ENCODE measurements around the gene SSC4D. TPM values are rescaled to one million over a fixed set of nuclear protein-coding genes. Genes with fewer than 3 reads are reported as not detected.

The SSC4D gene
- total RNA-seq, 2 experiments from 2014 or later, result 0.44 TPM; not detected in 1

DNA sequence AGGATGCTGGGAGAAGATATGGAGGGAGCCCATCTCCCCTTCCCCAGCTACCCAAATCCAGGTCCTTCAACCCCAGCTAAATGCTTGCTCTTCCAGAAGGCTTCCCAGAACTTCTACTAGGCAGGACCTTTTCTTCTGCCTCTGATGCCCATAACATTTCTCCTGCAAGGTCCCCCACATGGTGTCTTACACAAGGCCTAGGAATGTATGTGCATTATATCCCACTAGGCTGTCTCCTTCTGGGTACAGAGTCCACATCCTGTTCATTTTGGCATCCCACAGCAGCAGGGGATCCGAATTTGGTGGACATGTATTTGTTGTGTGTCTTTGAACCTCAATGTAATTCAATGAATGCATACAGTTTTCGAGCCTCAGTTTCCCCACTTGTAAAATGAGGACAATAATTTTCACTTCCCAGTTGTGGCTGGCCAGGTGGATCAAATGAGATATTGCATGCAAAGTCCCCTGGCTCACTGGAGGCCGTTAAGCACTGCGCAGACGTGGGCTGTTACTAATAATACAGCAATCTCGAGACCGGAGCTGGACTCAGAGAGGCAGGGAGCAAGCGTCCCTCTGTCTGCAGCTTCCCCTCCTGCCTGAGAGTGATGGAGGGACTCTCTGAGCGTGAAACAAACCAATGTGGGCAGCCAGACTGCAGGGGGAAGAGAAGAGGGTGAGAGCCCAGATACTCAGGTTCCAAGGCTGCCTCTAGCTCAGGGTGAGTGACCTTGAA is 32.1 kb downstream of the SSC4D start:
- no peak overlapping the region for H3K27ac ChIP-seq (ENCODE audit: low read depth, low read length, poor library complexity, severe bottlenecking)
- peaks cover 6% of the 10 kb centered on the region for H3K4me1 ChIP-seq (ENCODE audit: insufficient read depth, low read length, poor library complexity, severe bottlenecking)
- H4K20me1 ChIP-seq (ENCODE audit: insufficient read depth, low read length), result no peaks in the 10 kb centered on the region
- TF ChIP-seq, protein P1, sequence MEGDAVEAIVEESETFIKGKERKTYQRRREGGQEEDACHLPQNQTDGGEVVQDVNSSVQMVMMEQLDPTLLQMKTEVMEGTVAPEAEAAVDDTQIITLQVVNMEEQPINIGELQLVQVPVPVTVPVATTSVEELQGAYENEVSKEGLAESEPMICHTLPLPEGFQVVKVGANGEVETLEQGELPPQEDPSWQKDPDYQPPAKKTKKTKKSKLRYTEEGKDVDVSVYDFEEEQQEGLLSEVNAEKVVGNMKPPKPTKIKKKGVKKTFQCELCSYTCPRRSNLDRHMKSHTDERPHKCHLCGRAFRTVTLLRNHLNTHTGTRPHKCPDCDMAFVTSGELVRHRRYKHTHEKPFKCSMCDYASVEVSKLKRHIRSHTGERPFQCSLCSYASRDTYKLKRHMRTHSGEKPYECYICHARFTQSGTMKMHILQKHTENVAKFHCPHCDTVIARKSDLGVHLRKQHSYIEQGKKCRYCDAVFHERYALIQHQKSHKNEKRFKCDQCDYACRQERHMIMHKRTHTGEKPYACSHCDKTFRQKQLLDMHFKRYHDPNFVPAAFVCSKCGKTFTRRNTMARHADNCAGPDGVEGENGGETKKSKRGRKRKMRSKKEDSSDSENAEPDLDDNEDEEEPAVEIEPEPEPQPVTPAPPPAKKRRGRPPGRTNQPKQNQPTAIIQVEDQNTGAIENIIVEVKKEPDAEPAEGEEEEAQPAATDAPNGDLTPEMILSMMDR (conservative IDR thresholded peaks at IDR 0.05; ENCODE audit: low read length), result no peak
- TF ChIP-seq EZH2phosphoT487 (IDR thresholded peaks at IDR 0.05; ENCODE audit: borderline replicate concordance, low read depth, low read length), result no peak
- POLR2A ChIA-PET, result interaction anchor here (0.6 to 1.7 kb wide), 2 partner anchors 8 to 22 kb away, joined by 3 to 4 read pairs; no protein-coding TSS in a partner anchor
- no peak overlapping the region for H2AFZ ChIP-seq (ENCODE audit: low read length)
- intact Hi-C loops (cut with micrococcal nuclease; ENCODE audit: unreplicated experiment), result no loop called here
- no peak overlapping the region for H3K4me2 ChIP-seq (ENCODE audit: low read length)
- H3K79me2 ChIP-seq (ENCODE audit: insufficient read depth, low read depth, low read length), result no peaks in the 10 kb centered on the region
- no peaks in the 10 kb centered on the region for H3K36me3 ChIP-seq (ENCODE audit: insufficient read depth, low read length)
- H3K9me3 ChIP-seq (ENCODE audit: low read length), result no peaks in the 10 kb centered on the region
- H3K9me2 ChIP-seq (ENCODE audit: insufficient read depth, low read length), result no peaks in the 10 kb centered on the region
- DNase-seq (ENCODE audit: low spot score), result no peak
- CTCF ChIA-PET (ENCODE audit: unreplicated experiment), result no interaction called here
- BruUV-seq (replicated peaks), result no TSS peak
- H3K4me3 ChIP-seq (ENCODE audit: low read depth, low read length, poor library complexity, severe bottlenecking), result no peak overlapping the region

DNA sequence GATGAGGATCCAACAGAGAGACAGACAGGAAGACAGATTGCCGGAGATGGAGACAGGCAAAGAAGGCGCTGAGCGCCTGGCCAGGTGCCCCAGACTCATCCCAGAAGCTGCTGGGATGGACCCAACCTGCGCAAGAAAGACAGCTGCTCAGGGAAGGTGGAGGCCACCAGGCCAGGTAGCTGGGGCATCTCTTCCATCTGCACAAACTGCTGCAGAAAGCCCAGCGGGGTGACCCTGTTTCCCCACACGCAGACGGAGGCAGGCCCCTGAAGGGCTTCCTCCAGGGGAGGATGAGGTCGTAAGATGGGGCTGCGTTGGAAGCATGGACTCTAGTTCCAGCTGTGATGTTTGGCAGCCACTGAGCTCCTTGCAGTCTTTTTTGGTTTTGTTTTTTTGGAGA is 34.2 kb downstream of the SSC4D start:
- no peak overlapping the region for H3K4me2 ChIP-seq (ENCODE audit: low read length)
- H3K79me2 ChIP-seq (ENCODE audit: insufficient read depth, low read depth, low read length), result no peaks in the 10 kb centered on the region
- no peak overlapping the region for H3K4me3 ChIP-seq (ENCODE audit: low read depth, low read length, poor library complexity, severe bottlenecking)
- no TSS peak for BruUV-seq (replicated peaks)
- no peak for DNase-seq (ENCODE audit: low spot score)
- peaks cover 3% of the 10 kb centered on the region for H3K4me1 ChIP-seq (ENCODE audit: insufficient read depth, low read length, poor library complexity, severe bottlenecking)
- ChIA-PET CTCF (ENCODE audit: unreplicated experiment) (no interaction called here), POLR2A (interaction anchor here (0.7 kb wide), 1 partner anchor 179 kb away, joined by 3 read pairs; no protein-coding TSS in a partner anchor)
- H3K9me2 ChIP-seq (ENCODE audit: insufficient read depth, low read length), result no peaks in the 10 kb centered on the region
- no peak overlapping the region for H2AFZ ChIP-seq (ENCODE audit: low read length)
- no peak for TF ChIP-seq EZH2phosphoT487 (IDR thresholded peaks at IDR 0.05; ENCODE audit: borderline replicate concordance, low read depth, low read length)
- TF ChIP-seq, protein P1 (conservative IDR thresholded peaks at IDR 0.05; ENCODE audit: low read length), result no peak
- H3K9me3 ChIP-seq (ENCODE audit: low read length), result no peaks in the 10 kb centered on the region
- H4K20me1 ChIP-seq (ENCODE audit: insufficient read depth, low read length), result no peaks in the 10 kb centered on the region
- intact Hi-C loops (cut with micrococcal nuclease; ENCODE audit: unreplicated experiment), result no loop called here
- no peak overlapping the region for H3K27ac ChIP-seq (ENCODE audit: low read depth, low read length, poor library complexity, severe bottlenecking)
- no peaks in the 10 kb centered on the region for H3K36me3 ChIP-seq (ENCODE audit: insufficient read depth, low read length)
